WTC11 (cell line): Measurements from ENCODE around the gene ANKRD39. TPM values are rescaled to one million over a fixed set of nuclear protein-coding genes. Genes with fewer than 3 reads are reported as not detected.

Source experiments
- ATAC-seq: fragments of 200-7000 bp; cut with Tn5 transposase; 2 replicates; pipeline ENCODE4 v1.10.0; 2021; ENCODE audit warnings: mild to moderate bottlenecking, moderate library complexity
- CTCF ChIA-PET: fragments of 300-600 bp; sonication (Branson Sonifier 250); formaldehyde crosslinking; loops from one replicate; lab custom pipeline; 2021; ENCODE audit warnings: antibody characterized with exemption; lab: Charles Lee
- POLR2A ChIA-PET: fragments of 350-600 bp; sonication (Branson Sonifier 250); formaldehyde crosslinking; loops from one replicate; lab custom pipeline; 2021; ENCODE audit warnings: antibody characterized with exemption; lab: Charles Lee
- DNase-seq: peaks from one replicate; pipeline ENCODE4 v3.0.0; 2021; ENCODE audit warnings: low spot score
- H3K27ac Mint-ChIP-seq: 2 replicates; pipeline ENCODE4 v1.8.0; 2021; ENCODE audit warnings: mixed read lengths
- H3K27me3 Mint-ChIP-seq: 2 replicates; pipeline ENCODE4 v1.8.0; 2021; ENCODE audit warnings: low read depth, mild to moderate bottlenecking, moderate library complexity, mixed read lengths
- H3K36me3 Mint-ChIP-seq: 2 replicates; pipeline ENCODE4 v1.8.0; 2021; ENCODE audit warnings: mixed read lengths
- H3K4me1 Mint-ChIP-seq: 2 replicates; pipeline ENCODE4 v1.8.0; 2022; ENCODE audit warnings: mixed read lengths
- H3K4me3 Mint-ChIP-seq: 2 replicates; pipeline ENCODE4 v1.8.0; 2021; ENCODE audit warnings: mild to moderate bottlenecking, moderate library complexity, mixed read lengths
- H3K9me3 Mint-ChIP-seq: 2 replicates; pipeline ENCODE4 v1.8.0; 2021; ENCODE audit warnings: mixed read lengths
- E2F1 ChIP-seq: sonication (generic); formaldehyde crosslinking; IDR thresholded peaks from 2 replicates; pipeline ENCODE4 v1.8.0; 2022; ENCODE audit warnings: mild to moderate bottlenecking, missing genetic modification reagents
- FOXP1 ChIP-seq: sonication (generic); formaldehyde crosslinking; IDR thresholded peaks from 2 replicates; pipeline ENCODE4 v1.8.0; 2022; ENCODE audit warnings: missing genetic modification reagents, mild to moderate bottlenecking, moderate library complexity, borderline replicate concordance
- GRHL2 ChIP-seq: fragments of 250-450 bp; sonication (Bioruptor Pico); IDR thresholded peaks from 2 replicates; pipeline ENCODE4 v1.8.0; 2022; ENCODE audit warnings: mild to moderate bottlenecking, moderate library complexity; ENCODE audit not compliant: insufficient replicate concordance, severe bottlenecking
- MAX ChIP-seq: sonication (generic); formaldehyde crosslinking; IDR thresholded peaks from 2 replicates; pipeline ENCODE4 v1.8.0; 2022; ENCODE audit warnings: mild to moderate bottlenecking, missing genetic modification reagents
- MXD4 ChIP-seq: fragments of 250-450 bp; sonication (Bioruptor Pico); IDR thresholded peaks from 2 replicates; pipeline ENCODE4 v1.8.0; 2021; ENCODE audit warnings: mild to moderate bottlenecking, moderate library complexity, borderline replicate concordance
- TEAD4 ChIP-seq: sonication (generic); formaldehyde crosslinking; IDR thresholded peaks from 2 replicates; pipeline ENCODE4 v1.8.0; 2022; ENCODE audit warnings: mild to moderate bottlenecking, missing genetic modification reagents
- ZNF138 ChIP-seq: sonication (generic); formaldehyde crosslinking; conservative IDR thresholded peaks from 2 replicates; pipeline ENCODE4 v1.8.1; 2022; ENCODE audit warnings: mild to moderate bottlenecking, moderate library complexity, missing genetic modification reagents
- ZNF281 ChIP-seq: sonication (generic); formaldehyde crosslinking; IDR thresholded peaks from 2 replicates; pipeline ENCODE4 v1.8.0; 2023; ENCODE audit warnings: mild to moderate bottlenecking, missing genetic modification reagents
- ZNF423 ChIP-seq: fragments of 250-450 bp; sonication (Bioruptor Pico); IDR thresholded peaks from 2 replicates; pipeline ENCODE4 v2.1.2; 2022; ENCODE audit warnings: mild to moderate bottlenecking, moderate library complexity
- total RNA-seq: library from RNA; stranded (reverse); gene quantifications from 3 replicates; pipeline ENCODE4 v1.2.3, GENCODE V29; 2021
- TF ChIP-seq, protein P1 (sequence below): sonication (generic); formaldehyde crosslinking; IDR thresholded peaks from 2 replicates; pipeline ENCODE4 v1.8.1; 2022; ENCODE audit warnings: mild to moderate bottlenecking, moderate library complexity, missing genetic modification reagents
- TF ChIP-seq, protein P2 (sequence below): sonication (generic); formaldehyde crosslinking; IDR thresholded peaks from 2 replicates; pipeline ENCODE4 v1.8.1; 2023; ENCODE audit warnings: mild to moderate bottlenecking, moderate library complexity, missing genetic modification reagents

Gene ANKRD39
- total RNA-seq, 1 experiment from 2014 or later, result 17.9 TPM

DNA sequence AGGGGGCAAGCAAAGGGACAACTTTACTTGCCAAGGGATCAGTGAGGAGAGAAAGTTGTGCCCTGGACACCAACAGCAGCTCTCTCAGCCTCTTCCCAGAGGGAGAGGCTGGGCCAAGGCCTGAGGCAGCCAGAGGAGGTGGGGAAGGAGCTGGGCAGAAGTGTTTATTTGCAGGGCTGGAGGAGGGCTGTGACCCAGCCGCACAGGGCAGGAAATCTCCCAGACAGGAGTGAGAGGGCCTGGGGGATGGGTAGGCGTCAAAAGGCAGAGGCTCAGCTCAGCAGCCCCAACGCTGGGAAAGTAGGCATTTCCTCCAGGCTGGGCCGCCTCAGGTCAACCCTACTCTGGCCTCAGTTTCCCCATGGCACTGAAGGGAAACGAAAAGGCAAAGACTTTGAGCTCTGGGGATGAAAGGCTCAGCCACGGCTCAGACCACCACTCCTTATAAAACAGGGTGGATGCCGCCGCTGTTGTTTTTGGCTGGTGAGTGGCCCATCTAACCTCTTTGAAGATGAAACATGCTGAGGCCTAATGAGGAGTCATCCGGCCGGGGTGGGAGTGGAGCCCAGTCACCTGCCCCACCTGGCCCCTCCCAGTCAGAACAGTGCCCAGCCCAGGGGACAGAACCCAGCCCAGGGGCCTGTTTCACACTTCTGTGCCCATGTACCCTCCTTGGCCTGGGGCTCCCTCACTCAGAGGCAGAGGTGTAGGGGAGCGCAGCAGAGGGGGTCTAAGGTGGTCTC is 33.9 kb upstream of the ANKRD39 start:
- peak; percentile 77 for ATAC-seq
- ChIA-PET POLR2A (interaction anchor here (1.4 kb wide), 1 partner anchor 22 kb away, joined by 4 read pairs; no protein-coding TSS in a partner anchor), CTCF (interaction anchor here (0.9 to 2.2 kb wide), 7 partner anchors 11 to 59 kb away, joined by 3 to 18 read pairs (median 5); partner anchors contain the start of gene ANKRD39)
- Mint-ChIP-seq H3K4me1 (peaks cover 52% of the 10 kb centered on the region), H3K36me3 (no peaks in the 10 kb centered on the region), H3K9me3 (no peaks in the 10 kb centered on the region), H3K27me3 (no peaks in the 10 kb centered on the region; the same call in 1 of the 2 replicates), H3K27ac (peak overlapping the region; percentile 40; the same call in 1 of the 2 replicates), H3K4me3 (no peak overlapping the region)
- no peak for TF ChIP-seq ZNF138 (CRISPR knock-in tag)
- TF ChIP-seq, protein P1, sequence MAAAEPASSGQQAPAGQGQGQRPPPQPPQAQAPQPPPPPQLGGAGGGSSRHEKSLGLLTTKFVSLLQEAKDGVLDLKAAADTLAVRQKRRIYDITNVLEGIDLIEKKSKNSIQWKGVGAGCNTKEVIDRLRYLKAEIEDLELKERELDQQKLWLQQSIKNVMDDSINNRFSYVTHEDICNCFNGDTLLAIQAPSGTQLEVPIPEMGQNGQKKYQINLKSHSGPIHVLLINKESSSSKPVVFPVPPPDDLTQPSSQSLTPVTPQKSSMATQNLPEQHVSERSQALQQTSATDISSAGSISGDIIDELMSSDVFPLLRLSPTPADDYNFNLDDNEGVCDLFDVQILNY (CRISPR knock-in tag), result no peak
- TF ChIP-seq, protein P2, sequence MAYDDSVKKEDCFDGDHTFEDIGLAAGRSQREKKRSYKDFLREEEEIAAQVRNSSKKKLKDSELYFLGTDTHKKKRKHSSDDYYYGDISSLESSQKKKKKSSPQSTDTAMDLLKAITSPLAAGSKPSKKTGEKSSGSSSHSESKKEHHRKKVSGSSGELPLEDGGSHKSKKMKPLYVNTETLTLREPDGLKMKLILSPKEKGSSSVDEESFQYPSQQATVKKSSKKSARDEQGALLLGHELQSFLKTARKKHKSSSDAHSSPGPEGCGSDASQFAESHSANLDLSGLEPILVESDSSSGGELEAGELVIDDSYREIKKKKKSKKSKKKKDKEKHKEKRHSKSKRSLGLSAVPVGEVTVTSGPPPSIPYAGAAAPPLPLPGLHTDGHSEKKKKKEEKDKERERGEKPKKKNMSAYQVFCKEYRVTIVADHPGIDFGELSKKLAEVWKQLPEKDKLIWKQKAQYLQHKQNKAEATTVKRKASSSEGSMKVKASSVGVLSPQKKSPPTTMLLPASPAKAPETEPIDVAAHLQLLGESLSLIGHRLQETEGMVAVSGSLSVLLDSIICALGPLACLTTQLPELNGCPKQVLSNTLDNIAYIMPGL (CRISPR knock-in tag), result no peak
- 0 out of 2 replicates have a peak, but pooled peaks have one; percentile 46 for TF ChIP-seq ZNF281 (CRISPR knock-in tag)
- peak; percentile 21; the same call in 1 of the 2 replicates for TF ChIP-seq MAX (CRISPR knock-in tag)
- 0 out of 2 replicates have a peak, but pooled peaks have one; percentile 42 for TF ChIP-seq FOXP1 (CRISPR knock-in tag)
- TF ChIP-seq E2F1 (CRISPR knock-in tag), result no peak
- no peak for TF ChIP-seq GRHL2 (CRISPR knock-in tag)
- DNase-seq, result no peak

GRCh38 chr2:96890726-96891385 is 33.0 kb upstream of the ANKRD39 start:
- CTCF ChIA-PET, result interaction anchor here (0.7 to 2.2 kb wide), 9 partner anchors 9 to 60 kb away, joined by 3 to 18 read pairs (median 4); partner anchors contain the start of gene ANKRD39
- H3K27me3 Mint-ChIP-seq, result no peaks in the 10 kb centered on the region; the same call in 1 of the 2 replicates
- POLR2A ChIA-PET, result interaction anchor here (1.4 kb wide), 1 partner anchor 22 kb away, joined by 4 read pairs; no protein-coding TSS in a partner anchor
- no peak for TF ChIP-seq ZNF423 (CRISPR knock-in tag)
- no peak for TF ChIP-seq TEAD4 (CRISPR knock-in tag)
- no peak for TF ChIP-seq MXD4
- no peaks in the 10 kb centered on the region for H3K36me3 Mint-ChIP-seq
- H3K9me3 Mint-ChIP-seq, result no peaks in the 10 kb centered on the region
- H3K4me1 Mint-ChIP-seq, result peaks cover 45% of the 10 kb centered on the region
- H3K27ac Mint-ChIP-seq, result peak overlapping the region; percentile 40; the same call in 1 of the 2 replicates
- no peak overlapping the region for H3K4me3 Mint-ChIP-seq
- ATAC-seq, result no peak
- no peak for DNase-seq
